T-helper 1 cell (primary cell): ENCODE results near the gene ATXN1L.
"Not testable (repeated sequence)": the region's sequence is repeated elsewhere in the genome, so short reads cannot be mapped to it uniquely, and the experiment has no call there.

ENCODE experiments used
- DNase-seq, 5 donors: peaks; one replicate each; pipeline ENCODE4 v3.0.0-alpha.2; 2012 to 2020
- total RNA-seq, 4 donors: gene quantifications; one replicate each; lab custom pipeline; 2026; lab: John Stamatoyannopoulos, UW

The ATXN1L gene, protein sequence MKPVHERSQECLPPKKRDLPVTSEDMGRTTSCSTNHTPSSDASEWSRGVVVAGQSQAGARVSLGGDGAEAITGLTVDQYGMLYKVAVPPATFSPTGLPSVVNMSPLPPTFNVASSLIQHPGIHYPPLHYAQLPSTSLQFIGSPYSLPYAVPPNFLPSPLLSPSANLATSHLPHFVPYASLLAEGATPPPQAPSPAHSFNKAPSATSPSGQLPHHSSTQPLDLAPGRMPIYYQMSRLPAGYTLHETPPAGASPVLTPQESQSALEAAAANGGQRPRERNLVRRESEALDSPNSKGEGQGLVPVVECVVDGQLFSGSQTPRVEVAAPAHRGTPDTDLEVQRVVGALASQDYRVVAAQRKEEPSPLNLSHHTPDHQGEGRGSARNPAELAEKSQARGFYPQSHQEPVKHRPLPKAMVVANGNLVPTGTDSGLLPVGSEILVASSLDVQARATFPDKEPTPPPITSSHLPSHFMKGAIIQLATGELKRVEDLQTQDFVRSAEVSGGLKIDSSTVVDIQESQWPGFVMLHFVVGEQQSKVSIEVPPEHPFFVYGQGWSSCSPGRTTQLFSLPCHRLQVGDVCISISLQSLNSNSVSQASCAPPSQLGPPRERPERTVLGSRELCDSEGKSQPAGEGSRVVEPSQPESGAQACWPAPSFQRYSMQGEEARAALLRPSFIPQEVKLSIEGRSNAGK
- 89.7 to 107 (median 95.0) reads per million in 4 donors for total RNA-seq

DNA sequence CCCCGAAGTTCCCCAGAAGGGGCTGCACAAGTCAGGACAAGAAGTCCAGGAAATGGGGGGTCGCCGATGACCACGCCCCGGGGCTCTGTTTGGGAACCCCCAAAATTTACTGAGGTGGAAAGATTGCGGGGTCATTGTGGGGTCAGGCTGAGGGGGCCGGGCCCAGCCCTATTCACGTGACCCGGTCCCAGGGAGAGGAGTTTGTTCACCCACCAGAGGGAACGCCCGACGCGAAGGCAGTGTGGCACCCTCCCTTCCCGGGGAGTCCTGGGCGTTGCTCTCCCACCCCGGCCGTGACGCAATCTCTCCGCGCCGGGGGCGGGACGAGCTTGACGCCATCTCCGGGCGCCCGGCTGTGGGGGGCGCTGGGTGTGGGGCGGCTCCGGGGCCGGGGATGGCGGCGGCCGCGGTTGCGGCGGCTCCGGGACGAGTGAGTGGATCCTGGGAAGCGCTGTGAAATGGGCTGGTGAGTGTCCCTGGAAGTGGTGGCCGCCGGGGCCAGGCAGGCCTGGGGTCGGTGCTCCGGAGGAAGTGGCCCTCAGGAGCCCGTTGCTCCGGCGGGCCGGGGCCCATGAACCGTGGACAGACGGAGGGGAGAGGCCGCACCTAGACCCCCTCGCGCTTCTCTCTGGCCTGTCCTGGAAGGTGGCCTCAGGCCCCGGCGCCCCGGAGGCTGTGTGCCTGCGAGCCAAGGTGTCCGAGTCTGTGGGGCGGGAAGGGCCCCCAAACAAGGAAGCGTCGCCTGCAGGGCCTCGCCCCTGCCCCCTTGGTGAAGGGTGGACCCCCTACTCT is at the start of gene ATXN1L:
ATXN1L (plus strand) TSS at position 338 of the 792 bp plus-strand sequence. CDS start 3,765 bp downstream, outside the sequence.
- DNase-seq, result peak; percentile 81 to 91 (median 88)

DNA sequence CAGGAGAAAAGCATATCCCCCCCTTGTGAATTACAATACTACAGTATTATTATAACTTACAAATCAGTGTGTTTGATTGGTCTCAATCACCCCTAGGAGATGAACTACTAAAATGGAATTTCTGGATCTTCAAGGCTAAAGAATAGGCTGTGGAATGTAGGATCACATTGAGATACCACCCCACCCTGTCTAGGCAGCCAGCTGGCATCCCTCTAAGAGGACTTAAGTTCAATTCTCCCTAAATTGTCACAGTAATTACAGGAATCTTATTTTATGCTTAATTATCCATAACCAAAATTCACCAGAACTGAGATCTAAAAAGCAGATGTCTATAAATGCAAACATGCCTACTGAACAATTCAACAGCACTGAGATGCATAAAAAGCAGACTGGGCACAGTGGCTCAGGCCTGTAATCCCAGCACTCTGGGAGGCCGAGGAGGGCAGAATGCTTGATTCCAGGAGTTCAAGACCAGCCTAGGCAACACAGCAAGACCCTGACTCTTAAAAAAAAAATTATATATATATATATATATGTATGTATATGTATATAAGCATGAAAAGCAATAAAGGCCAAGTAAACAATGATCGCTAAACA is 49.2 kb upstream of the ATXN1L start:
- DNase-seq, result no peak

DNA sequence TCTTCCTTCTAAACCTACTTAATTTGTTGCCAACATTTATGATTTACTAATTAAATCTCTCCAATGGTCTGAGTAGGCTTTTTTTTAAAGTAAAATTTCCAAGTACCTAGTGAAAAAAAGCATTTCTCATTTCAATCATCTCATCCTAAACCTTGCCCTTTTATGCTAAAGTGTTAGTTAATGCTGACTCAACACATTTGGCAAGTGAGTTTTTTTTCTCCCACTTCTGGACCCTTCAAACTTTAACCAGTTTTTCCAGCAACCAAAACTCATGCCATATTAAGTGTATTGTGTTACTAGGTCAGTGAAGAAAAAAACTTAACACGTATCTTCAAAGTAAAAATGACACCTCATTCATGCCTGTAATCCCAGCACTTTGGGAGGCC is 42.5 kb upstream of the ATXN1L start:
- DNase-seq, result no peak

DNA sequence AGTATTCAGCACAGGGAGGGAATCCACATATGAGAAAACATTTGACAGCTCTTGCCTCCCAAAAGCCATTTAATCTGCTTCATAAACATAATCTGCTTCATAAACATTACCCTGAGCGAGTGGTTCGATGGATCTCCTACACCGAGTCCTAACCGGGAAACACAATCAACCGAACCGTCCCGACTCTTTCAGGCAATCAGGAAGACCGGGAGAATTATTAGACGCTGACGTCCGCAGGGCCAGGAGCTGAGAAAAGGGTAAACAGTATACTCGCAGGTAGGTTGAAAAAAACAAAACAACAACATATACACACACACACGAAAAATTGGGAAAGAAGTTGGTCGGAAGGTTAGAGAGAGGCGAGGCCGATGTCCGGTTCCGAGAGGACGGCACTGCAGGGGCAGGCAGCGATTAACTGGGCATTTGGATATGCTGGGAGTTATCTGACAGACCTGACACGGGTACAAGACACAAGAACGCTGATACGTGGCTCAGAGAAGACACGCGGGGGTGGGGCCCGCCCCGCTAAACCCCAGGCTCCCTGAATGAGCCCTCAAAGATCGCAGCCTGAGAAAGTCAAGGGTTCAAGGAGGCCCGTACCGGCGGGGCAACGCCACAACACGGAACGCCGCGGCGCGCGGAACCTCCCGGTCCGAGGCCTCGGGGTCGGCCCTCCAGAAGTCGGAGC is 37.7 kb upstream of the ATXN1L start:
- DNase-seq, result peak in 2 of 5 donors; percentile 7 to 32

DNA sequence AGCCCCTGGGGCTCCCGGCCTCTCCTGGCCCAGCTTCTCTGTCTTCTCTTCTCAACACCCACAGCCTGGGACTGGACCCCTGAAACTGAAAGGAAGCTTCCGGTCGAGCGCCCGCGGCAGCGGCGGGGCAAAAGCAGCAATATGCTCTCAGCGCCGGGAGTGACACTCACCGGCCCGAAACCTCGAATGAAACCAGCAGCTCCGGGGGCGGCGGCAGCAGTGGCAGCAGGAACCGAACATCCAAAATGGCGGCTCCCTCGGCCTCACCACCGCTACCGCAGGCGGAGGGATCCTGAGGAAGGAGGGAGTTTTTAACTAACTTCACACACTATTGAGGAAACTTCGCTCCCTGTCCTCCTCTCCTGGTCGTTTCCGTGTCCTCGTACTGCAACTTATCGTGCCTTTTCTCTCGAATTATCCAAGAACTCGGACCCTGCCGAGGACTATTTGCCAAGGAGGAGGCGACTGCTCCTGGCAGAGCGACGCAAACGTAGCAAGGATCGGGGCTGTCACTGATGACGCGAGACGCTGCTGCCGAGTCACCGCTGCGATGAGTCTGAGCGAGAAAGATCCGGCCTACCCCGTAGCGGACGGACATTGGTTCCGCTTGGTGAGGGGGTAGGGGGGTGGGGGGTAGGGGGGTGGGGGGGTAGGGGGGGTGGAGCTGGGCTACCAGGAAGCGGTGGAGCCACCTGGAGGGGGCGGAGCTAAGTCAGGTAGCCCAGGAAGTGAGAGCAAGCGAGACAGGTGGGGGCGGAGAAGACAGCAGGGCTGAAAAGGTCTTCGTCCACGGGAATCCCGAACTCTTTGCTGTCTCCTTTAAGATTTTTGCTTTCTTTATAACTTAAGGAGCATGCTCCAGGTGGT is 37.0 kb upstream of the ATXN1L start, which contains the start of gene AP1G1:
AP1G1 (minus strand) TSS at position 242 of the 867 bp plus-strand sequence. CDS start 19,355 bp downstream, outside the sequence.
- peak; percentile 90 to 98 (median 93) for DNase-seq

DNA sequence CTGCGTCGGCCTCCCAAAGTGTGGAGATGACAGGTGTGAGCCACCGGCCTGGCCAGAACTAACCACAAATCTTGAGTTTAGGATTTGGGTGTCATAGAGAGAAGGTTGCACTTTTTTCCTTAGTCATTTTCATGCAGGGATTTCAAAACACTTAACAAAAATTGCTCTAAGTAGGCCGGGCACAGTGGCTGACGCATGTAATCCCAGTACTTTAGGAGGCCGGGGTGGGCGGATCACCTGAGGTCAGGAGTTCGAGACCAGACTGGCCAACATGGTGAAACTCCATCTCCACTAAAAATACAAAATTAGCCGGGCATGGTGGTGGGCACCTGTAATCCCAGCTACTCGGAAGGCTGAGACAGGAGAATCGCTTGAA is 35.6 kb upstream of the ATXN1L start:
- DNase-seq, result not testable (repeated sequence)

DNA sequence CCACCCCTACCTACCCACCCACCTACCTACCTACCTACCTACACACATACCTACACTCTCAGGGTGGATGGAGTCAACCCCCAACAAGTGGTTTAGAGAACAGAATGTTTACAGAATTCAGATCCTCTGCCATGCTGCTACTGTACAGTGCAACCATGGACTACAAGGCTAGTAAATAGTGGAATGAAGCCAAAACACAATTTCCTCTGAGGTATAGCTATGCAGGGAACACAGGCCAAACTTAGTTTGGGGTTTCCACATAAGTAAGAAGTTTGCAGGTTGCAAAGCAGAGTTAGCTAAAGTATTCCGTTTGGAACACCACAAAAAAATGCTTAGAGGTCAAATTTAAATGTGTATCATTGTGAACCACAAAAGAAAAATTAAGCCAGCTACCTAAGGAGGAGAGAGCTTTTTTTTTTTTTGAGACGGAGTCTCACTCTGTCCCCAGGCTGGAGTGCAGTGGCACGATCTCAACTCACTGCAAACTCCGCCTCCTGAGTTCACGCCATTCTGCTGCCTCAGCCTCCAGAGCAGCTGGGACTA is 34.4 kb upstream of the ATXN1L start:
- DNase-seq, result no peak

DNA sequence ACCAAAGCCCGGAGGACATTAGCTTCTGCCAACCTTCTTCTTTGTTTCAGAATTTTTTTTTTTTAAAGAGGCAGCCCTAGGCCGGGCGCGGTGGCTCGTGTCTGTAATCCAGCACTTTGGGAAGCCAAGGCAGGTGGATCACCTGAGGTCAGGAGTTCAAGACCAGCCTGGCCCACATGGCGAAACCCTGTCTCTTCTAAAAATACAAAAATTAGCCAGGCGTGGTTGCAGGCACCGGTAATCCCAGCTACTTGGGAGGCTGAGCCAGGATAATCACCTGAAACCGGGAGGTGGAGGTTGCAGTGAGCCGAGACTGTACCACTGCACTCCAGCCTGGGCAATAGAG is 28.6 kb upstream of the ATXN1L start:
- not testable (repeated sequence) for DNase-seq

DNA sequence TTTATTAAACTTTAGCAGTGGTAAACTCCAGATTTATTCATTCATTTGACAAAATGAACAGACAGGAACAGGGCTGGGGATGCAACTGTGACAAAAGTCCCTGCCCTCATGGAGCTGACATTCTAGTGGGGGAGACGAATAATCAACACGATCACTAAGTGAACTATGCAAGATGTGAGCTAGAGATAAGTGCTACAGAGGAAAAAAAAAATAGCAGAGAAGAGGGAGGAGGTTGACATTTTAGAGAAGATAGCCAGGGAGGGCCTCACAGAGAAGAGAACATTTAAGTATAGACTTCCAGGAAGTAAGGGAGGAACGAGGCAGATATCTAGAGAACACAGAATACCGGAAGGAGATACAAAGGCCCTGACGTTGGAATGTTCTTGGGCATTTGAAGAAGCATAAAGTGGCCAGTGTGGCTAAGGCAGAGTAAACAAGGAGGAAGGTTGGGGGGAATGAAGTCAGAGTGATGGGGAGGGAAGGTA is 19.2 kb upstream of the ATXN1L start:
- no peak for DNase-seq

DNA sequence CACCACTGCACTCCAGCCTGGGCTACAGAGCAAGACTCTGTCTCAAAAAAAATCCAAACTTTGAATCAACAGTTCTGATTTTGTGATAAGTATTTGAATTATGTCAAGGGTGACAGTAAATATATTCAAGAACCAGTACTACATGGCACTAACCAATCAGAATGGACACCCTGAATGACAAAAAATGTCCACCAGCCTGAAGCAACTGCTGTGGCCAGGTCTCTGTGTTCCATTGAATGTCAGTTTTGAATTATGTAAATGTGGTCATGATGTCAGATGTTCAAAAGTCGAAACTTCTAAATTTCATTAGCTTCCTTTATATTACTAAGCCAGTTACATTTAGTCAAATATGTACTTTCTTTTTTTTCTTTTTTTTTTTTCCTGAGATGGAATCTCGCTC is 15.4 kb upstream of the ATXN1L start:
- no peak for DNase-seq

DNA sequence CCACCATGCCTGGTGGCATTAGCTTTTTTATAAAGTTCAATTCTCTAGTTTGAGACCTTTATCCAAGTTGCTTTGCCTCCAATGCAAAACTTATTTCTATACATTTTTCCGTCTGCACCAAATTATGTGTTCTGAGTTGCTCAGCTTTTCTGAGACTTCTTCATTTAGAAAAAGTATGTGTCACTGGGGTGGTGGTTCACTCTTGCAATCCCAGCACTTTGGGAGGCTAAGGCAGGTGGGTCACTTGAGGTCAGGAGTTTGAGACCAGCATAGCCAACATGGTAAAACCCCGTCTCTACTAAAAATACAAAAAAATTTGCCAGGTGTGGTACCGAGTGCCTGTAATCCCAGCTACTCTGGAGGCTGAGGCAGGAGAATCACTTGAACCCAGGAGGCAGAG is 14.1 kb upstream of the ATXN1L start:
- not testable (repeated sequence) for DNase-seq

DNA sequence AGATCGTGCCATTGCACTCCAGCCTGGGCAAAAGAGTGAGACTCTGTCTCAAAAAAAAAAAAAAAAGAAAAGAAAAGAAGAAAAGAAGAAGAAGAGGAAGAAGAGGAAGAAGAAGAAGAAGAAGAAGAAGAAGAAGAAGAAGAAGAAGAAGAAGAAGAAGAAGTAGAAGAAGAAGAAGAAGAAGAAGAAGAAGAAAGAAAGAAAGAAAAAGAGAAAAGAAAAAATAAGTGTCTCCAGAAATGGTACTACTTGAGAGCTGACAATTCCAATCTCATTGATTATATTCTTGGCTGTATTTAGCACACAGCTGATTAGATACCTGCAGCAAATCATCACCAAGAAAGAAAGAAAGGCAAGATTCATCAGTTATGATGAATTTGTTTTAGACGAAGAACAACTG is 13.7 kb upstream of the ATXN1L start:
- not testable (repeated sequence) for DNase-seq

DNA sequence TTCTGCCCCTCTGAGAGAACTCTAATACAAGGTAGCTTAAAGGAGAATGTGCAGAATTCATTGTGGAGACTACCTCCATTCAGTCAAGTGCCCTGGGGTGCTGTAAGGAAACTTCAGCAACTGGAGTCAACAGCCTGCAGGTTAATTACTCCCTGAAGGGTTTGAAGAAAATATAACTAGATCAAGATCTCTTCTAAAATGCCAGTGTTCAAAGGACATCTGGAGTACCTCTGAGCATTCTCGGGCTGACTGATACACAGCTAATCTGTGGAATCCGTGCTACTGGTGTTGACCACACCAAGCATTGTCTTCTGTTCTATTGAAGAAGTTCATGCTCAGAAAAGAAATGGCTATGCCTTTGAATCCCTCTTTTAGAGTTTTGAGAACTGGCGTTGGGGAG is 11.5 kb upstream of the ATXN1L start:
- DNase-seq, result no peak

DNA sequence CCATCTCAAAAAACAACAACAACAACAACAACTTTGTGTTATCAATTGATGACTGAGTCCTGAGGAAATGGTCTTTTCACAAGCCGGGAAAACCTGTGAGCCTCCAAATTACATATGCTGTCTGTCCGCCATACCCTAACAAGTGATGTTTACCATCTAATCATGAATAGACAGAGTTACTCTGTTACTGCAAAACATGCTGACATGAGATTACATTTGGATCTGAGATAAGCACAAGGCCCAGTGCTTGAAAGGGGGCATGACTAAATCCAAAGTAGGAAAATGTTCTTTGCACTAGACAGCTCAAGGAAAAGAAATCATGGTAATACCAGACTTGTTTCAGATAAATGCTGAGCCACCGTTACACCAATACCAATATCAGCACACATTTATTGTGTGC is 8.6 kb upstream of the ATXN1L start:
- DNase-seq, result no peak

DNA sequence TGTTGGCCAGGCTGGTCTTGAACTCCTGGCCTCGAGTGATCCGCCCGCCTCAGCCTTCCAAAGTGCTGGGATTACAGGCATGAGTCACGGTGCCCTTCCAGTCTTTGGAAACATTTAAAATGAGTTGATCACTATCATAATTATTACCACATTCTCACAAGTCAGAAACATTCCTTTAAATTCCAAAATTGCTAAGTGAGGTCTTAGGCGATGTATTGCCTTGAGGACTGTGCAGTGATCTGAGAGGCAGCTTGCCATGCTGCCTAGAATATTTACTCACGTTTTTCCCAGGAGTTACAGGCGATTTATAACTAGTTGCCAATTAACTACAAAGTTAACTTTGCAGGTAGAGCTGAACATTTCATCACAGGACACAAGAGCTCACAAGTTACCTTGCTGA is 5.7 kb upstream of the ATXN1L start:
- no peak for DNase-seq

DNA sequence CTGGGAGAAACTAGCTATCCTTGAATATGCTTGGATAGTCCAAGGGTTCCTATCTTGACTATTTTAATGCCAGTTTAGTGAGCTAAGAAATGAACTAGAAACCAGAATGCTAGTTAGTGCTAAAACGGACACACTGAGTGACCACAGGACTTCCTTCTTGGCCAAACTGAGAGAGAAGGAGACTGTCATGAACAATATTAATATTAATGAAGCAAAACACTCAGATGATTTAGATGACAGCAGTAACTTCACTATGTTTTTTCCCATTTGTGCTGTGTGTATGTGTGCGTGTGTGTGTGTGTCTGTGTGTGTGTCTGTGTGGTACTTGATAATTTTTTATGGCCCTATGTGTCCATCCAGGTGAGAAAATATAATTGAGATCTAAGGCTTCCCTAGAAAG is 2.2 kb upstream of the ATXN1L start:
- DNase-seq, result no peak

DNA sequence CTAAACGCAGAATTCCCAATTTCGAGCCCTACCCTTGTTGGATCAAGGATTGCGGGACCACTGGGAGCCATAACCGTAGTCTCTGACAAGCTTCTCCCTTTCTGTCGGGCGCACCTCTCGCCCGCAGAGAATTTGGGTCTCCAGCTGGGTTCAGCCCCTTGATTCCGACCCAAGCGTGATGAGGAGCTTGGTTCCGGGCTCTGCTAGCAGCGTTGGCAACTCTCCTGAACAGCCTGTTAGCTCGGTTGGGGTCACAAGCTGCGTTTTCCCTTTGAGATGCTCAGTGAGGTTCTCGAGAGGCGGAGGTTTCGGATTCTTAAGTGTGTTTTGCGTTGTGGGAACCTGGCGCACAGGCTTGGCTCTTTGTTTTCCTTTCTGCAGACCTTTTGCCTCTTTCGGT is 655 bp downstream of the ATXN1L start:
- DNase-seq, result peak in 1 of 5 donors; percentile 15

DNA sequence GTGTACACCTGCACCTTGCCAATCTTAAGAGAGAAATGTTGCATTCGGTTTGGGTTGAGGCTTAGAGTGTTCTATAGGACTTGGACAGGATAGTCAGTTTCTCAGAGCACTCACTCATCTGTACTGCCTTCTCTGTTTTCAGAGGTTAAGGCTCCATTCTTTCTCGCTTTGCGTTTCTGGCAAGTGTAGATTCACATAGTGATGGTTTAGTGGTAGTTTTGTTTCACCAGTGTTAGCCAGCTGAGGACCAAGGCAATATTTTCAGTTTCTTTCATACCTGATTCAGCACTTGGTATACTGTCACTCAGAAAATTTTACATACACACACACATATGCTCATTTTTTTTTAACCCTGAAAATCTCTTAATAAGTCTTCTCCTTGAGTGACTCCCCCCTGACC is 1.3 kb downstream of the ATXN1L start:
- DNase-seq, result no peak

DNA sequence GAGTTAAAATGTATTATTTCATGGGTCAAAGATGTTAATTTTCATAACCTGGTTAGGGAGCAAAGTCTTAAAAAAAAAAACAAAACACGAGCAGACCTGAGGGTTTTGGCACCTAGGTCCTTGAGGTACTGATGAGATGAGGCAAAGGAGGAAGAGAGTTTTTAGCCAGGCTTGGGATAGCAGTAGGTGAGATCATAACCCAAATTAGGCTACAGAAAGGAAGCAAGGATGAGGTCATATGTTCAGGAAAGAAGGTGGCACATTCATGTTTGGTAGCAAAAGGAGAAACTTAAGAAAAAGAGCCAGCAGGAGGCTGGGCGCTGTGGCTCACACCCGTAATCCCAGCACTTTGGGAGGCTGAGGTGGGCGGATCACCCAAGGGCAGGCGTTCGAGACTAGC is 2.8 kb downstream of the ATXN1L start:
- no peak for DNase-seq

DNA sequence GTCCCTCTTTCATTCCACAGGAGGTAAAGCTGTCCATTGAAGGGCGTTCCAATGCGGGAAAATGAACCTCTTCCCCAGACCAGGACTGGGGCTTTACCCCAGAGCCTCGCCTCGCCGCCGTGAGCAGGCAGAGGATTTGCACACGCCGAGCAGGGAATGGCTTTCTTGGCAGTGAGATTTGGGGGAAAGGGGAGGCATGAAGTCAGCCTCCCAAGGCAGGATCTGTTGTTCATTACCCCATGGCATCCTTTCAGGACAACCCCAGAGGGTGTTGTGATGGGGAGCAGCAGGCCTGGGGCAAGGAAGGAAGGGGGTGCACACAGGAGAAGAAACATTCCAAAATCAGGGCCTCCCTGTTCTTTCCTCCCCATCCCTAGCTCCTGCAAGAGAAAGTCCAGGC is 6.0 kb downstream of the ATXN1L start:
- DNase-seq, result no peak

DNA sequence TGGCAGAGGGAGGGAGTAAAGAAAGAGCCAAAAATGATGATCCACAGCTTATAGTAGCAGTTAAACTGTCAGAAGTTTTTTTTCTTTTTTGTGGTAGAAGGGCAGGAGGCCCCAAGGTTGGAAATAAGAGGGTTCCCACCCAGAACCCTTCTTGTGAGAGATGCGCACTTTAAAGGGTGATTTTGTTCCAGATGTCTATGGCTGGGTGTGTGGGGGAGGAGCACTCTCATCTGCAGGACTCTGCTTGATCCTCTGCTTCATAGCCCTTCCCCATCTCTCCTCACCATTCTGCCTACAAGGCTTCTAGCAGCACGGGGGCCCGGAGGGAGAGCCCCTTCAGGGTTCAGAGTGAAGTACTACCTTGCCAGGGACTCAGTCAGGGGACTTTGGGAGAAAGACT is 6.4 kb downstream of the ATXN1L start:
- DNase-seq, result no peak
